ENCODE data around the gene UGT2B7.

Gene UGT2B7

DNA sequence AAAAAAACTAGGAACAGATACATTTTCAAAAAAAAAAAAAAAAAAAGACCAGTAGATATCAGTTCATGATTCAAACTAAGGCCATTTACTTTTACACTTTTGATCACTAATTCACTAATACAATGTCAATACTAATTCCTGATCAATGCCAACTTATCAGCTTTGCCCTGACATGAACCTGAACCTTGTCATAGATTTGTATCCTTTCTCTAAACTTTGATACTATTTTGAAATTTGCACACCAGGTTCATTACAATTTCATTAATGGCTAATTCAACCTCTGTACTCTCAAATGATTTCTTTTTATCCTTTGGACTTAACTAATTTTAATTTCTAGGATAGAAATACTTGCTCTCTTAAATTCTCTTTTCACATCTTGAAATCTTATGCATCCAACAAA is 37.7 kb downstream of the UGT2B7 start:
- ChIA-PET CTCF (no interaction called here), POLR2A (no interaction called here)
- H3K4me3 ChIP-seq (ENCODE audit: low read depth, low read length), result no peak overlapping the region
- no peak for DNase-seq (ENCODE audit: low read depth, low spot score)
- TF ChIP-seq, protein P1, sequence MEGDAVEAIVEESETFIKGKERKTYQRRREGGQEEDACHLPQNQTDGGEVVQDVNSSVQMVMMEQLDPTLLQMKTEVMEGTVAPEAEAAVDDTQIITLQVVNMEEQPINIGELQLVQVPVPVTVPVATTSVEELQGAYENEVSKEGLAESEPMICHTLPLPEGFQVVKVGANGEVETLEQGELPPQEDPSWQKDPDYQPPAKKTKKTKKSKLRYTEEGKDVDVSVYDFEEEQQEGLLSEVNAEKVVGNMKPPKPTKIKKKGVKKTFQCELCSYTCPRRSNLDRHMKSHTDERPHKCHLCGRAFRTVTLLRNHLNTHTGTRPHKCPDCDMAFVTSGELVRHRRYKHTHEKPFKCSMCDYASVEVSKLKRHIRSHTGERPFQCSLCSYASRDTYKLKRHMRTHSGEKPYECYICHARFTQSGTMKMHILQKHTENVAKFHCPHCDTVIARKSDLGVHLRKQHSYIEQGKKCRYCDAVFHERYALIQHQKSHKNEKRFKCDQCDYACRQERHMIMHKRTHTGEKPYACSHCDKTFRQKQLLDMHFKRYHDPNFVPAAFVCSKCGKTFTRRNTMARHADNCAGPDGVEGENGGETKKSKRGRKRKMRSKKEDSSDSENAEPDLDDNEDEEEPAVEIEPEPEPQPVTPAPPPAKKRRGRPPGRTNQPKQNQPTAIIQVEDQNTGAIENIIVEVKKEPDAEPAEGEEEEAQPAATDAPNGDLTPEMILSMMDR (IDR thresholded peaks at IDR 0.05; ENCODE audit: insufficient read depth, low read length, missing control alignments), result no peak

GRCh38 chr4:69134471-69134870 is 38.2 kb downstream of the UGT2B7 start:
- DNase-seq (ENCODE audit: low read depth, low spot score), result no peak
- TF ChIP-seq, protein P1 (IDR thresholded peaks at IDR 0.05; ENCODE audit: insufficient read depth, low read length, missing control alignments), result no peak
- CTCF ChIA-PET, result no interaction called here
- POLR2A ChIA-PET, result no interaction called here
- H3K4me3 ChIP-seq (ENCODE audit: low read depth, low read length), result no peak overlapping the region

- ChIA-PET POLR2A (no interaction called here), CTCF (no interaction called here)
- TF ChIP-seq, protein P1 (IDR thresholded peaks at IDR 0.05; ENCODE audit: insufficient read depth, low read length, missing control alignments), result no peak
- no peak overlapping the region for H3K4me3 ChIP-seq (ENCODE audit: low read depth, low read length)
- DNase-seq (ENCODE audit: low read depth, low spot score), result no peak
Observed at GRCh38 chr4:69141320-69141719, 45.0 kb downstream of the UGT2B7 start.

- ChIA-PET POLR2A (no interaction called here), CTCF (no interaction called here)
Observed at GRCh38 chr4:69147334-69147733, 51.1 kb downstream of the UGT2B7 start.

GRCh38 chr4:69154021-69154420 is 57.7 kb downstream of the UGT2B7 start:
- ChIA-PET CTCF (no interaction called here), POLR2A (no interaction called here)
- DNase-seq (ENCODE audit: low read depth, low spot score), result no peak
- TF ChIP-seq, protein P1 (IDR thresholded peaks at IDR 0.05; ENCODE audit: insufficient read depth, low read length, missing control alignments), result no peak
- H3K4me3 ChIP-seq (ENCODE audit: low read depth, low read length), result no peak overlapping the region

More at GRCh38 chr4:69147334-69147733, 51.1 kb downstream of the UGT2B7 start:
- TF ChIP-seq, protein P1 (IDR thresholded peaks at IDR 0.05; ENCODE audit: insufficient read depth, low read length, missing control alignments), result no peak
- no peak for DNase-seq (ENCODE audit: low read depth, low spot score)
- no peak overlapping the region for H3K4me3 ChIP-seq (ENCODE audit: low read depth, low read length)

DNA sequence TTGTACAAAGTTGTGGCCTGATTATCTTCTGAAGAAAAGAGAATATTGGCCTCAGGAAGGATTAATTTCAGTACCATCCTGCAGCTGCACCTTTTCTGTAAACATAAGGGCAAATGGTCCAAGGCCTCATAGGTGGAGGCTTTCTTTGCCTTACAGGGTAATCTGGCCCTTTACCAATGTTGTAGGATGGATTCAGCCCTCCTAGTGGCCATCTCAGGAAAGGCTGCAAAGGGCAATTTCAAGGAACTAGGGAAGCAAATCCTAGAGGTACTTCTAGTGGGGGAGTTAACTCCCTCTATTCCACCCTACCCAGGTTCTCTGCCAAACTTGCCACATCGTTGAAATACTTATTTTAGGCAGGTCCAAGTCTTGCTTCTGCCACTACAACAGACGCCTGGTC is 60.6 kb downstream of the UGT2B7 start:
- CTCF ChIA-PET, result interaction anchor here (0.8 to 1.2 kb wide), 3 partner anchors 13 to 658 kb away, joined by 3 read pairs; no protein-coding TSS in a partner anchor

More for the DNA sequence above, 60.6 kb downstream of the UGT2B7 start:
- TF ChIP-seq, protein P1 (IDR thresholded peaks at IDR 0.05; ENCODE audit: insufficient read depth, low read length, missing control alignments), result peak; percentile 32
- DNase-seq (ENCODE audit: low read depth, low spot score), result no peak
- POLR2A ChIA-PET, result no interaction called here
- H3K4me3 ChIP-seq (ENCODE audit: low read depth, low read length), result no peak overlapping the region
